ENCODE results near the gene ASB16.
"Not testable (repeated sequence)": the region's sequence is repeated elsewhere in the genome, so short reads cannot be mapped to it uniquely, and the experiment has no call there.

ASB16 gene, protein sequence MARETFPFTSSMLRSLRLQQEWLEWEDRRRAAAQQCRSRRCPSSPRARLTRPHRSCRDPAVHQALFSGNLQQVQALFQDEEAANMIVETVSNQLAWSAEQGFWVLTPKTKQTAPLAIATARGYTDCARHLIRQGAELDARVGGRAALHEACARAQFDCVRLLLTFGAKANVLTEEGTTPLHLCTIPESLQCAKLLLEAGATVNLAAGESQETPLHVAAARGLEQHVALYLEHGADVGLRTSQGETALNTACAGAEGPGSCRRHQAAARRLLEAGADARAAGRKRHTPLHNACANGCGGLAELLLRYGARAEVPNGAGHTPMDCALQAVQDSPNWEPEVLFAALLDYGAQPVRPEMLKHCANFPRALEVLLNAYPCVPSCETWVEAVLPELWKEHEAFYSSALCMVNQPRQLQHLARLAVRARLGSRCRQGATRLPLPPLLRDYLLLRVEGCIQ

DNA sequence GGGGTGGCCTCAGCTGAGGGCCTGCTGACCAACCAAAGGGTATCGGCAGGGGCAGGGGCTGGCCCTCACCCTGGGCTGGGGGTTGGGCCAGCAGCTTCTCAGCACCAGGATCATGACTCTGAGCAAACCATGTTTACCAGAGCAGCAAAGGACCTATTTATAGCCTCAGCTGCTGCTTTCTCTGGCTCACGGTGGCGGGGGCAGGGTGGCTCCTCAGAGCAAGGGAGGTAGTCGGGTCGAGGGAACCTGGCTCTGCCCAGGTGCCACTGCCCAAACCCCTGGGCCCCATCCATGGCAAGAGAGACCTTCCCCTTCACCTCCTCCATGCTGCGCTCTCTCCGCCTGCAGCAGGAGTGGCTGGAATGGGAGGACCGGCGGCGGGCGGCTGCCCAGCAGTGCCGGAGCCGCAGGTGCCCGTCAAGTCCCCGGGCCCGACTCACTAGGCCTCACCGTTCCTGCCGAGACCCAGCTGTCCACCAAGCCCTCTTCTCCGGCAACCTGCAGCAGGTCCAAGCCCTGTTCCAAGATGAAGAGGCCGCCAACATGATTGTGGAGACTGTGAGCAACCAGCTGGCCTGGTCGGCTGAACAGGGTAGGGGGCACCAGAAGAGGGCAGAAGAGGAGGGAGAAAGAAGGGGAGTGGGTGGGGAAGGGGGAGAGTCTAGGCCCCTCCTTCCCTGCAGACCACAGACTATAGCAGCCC lies at the start of gene ASB16:
TSS of gene ASB16 (plus strand) at position 206 of the 703 bp plus-strand sequence. CDS start at position 292, 86 bp downstream.
- no peak for DNase-seq (ENCODE audit: low read depth)

DNA sequence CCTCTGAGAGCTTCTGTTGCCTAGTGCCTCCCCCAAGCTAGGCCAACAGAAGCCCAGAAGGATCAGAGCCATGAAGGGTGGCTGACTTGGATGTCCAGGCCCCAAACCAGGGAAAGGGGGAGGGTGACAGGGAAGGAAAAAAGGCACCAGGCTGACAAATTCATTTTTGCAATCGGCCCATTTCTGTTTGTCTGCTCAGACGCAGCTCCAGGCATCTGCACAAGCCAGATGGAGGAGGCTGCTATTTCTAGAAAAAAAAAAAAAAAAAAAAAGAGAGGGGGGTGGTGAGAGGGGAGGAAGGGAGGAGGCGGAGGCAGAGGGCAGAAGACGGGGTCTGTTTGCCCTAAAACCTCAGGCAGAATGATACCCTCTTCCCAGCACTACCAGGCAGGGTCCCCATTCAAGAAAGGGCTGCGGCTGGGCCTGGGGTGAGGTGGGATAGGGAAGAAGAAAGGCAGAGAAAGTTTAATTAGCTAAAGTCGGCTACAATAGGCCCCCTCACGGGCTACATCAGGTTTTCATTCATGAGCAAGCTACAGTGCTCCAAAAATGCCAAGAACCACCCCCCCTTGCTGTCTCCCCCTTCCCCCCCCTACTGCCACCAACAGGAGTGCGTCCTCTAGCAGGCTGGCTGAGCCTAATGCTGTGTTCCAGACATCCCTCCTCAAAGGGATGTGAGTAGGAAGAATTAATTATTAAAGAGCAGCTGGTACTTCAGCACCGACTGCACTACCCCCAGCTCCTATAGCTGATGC lies 49.5 kb upstream of the ASB16 start:
- no peak for DNase-seq (ENCODE audit: low read depth)

DNA sequence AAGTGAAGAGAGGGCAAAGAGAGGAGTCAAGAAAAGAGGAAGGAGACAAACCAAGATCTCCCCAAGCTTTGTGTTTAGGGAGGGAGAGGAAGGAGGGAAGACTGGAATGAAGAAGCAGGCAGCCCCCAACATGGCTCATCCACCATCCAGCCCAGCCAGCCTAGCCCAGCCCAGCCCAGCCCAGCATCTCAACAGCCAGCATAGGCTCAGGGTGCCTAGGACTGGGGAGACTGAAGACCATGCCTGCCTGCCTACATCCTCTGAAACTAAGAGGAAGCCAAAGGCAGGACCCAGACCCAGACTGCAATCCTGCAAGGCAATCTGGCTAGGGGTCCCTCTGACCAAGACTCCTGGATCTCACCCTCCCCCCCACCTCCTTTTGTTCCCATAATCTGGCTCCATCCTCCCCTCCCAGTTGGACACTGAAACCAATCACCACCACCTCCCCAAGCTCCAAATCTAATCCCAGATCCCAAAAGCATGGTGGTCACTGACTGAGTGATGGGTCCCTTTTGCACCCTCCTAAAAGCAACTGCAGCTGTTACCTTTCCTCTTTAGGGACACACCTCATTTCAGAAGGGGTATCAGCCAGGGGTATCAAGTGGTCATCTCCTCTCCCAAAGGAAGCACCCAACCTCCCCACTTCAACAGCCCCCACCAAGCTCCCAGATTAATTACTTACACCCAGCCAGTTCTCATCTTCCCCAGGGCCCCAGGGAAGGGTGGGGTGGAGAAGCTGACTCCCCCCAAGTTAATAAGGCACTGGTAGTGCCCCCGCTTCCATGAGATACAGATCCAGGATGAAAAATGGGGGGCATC lies 48.3 kb upstream of the ASB16 start:
- no peak for DNase-seq (ENCODE audit: low read depth)

DNA sequence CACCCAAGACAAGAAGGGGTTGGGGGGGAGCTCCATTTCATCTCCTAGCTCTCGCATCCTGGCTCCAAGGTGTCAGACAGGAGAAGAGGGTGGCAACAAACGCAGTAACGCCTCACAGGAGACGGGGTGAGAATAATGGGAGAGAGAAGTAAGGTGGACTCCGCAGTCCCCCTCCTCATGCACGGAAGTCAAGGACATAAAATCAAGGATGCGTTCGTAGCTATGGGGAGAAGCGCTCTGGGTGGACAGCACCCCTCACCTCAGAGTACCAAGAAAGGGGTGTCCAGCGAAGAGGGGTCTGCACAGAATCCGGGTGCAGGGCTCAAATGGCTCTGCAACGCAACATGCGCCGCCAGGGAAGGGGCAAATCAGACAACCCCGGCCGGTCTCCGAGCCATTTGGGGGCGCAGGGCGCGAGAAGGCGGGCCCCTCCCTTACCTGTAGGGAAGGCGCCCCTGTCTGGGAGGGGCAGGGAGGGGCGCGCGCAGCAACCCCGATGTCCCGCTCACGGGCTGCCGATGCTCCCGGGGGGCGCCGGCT lies 47.6 kb upstream of the ASB16 start:
- no peak for DNase-seq (ENCODE audit: low read depth)

DNA sequence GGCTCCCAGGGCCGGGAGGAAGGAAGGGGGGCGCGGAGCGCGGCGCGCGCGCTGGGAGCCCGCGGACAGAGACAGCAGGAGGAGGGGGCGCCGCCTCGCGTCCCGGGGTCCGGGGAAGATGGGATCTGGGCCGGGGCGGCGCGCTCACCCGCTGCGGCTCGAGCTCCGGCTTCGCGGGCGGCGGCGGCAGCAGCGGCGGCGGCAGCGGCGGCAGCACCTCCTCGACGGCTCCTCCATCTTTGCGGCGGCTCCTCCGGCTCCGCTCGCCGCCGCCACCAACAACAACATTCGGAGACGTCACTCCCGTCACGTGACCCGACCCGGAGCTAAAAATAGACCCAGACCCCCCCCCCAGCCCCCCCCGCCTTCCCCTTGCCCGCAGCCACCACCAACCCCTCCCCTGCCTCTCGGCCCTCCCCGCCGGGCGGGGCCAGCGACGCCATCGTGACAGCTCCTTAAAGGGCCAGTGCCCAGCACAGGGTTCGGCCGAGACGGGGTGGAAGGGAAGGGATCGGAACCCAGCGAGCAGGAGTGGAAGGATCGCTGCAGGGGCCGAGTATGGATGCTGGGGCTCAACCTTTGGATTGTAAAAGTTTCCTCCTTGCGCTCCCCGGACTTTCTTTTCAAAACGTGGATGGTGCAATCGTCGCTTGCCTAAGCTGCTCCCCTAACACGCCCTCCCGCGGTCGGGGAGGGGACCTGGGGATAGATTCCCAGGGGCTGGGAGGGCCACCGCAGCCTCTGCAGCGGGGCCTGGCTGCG lies 47.0 kb upstream of the ASB16 start, which contains the start of gene HDAC5:
TSS of gene HDAC5 (minus strand) at position 286 of the 762 bp plus-strand sequence. CDS start 6,126 bp downstream, outside the sequence.
- DNase-seq (ENCODE audit: low read depth) = peak; percentile 94

DNA sequence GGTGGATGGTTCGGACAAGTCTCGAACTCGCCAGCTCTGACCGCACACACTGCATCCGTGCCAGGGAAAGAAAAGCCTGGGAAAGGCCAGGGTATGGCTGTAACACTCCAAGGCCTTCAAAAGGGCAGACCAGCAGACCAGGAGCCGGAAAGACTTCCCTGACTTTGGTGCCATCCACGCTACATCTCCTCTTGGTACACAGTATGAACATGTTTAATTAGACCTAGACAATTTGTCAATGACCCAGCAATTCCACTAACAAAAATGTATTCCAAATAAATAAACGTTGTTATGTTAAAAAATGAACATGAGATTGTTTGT lies 46.4 kb upstream of the ASB16 start:
- no peak for DNase-seq (ENCODE audit: low read depth)

DNA sequence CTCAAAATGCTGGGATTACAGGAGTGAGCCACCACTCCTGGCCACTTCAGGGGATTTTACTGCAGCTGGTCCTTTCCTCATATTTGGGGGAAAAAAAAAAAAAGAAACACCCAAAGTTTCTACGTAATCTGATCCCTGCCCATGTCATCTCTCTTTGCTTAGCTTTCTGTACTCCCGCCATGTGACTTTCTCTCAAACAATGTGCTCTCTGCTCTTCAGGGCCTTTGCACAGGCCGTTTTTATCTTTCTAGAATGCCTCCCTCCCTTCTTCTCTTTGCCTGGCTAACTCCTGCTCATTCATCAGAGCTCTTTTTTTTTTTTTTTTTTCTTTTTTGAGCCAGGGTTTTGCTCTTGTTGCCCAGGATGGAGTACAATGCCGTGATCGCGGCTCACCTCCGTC lies 42.1 kb upstream of the ASB16 start:
- no peak for DNase-seq (ENCODE audit: low read depth)

DNA sequence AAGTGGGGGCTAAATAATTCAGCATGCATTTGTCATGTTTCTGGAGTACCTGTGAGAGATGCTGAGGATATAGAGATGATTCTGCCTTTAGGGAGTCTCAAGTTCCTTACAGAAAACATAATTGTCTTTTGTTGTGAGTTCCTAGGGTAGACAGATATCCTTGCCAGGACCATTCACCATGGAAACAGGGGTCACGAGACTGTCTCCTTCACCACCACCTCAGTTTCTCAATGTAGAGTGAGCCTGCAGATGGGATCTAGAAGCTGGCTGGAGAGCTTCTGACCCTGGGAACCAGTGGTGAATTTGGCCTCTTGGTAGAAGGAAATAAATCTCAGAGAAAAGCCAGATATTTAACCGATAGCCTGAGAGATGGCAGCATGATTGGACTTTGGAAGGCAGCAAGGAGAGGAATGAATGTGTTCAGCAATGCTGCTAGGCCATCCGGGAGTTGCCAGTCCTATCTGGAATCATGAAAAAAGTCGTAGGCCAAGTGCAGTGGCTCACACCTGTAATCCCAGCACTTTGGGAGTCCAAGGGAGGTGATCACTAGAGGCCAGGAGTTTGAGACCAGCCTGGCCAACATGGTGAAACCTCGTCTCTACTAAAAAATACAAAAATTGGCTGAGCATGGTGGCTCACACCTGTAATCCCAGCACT lies 39.7 kb upstream of the ASB16 start:
- DNase-seq (ENCODE audit: low read depth) = no peak

DNA sequence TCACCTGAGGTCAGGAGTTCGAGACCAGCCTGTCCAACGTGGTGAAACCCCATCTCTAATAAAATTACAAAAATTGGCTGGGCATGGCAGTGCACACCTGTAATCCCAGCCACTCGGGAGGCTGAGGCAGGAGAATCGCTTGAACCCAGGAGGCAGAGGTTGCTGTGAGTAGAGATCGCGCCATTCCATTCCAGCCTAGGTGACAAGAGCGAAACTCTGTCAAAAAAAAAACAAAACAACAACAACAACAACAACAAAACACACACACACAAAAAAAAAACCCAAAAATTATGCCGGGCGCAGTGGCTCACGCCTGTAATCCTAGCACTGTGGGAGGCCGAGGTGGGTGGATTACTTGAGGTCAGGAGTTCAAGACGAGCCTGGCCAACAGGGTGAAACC lies 39.1 kb upstream of the ASB16 start:
- not testable (repeated sequence) for DNase-seq (ENCODE audit: low read depth)

DNA sequence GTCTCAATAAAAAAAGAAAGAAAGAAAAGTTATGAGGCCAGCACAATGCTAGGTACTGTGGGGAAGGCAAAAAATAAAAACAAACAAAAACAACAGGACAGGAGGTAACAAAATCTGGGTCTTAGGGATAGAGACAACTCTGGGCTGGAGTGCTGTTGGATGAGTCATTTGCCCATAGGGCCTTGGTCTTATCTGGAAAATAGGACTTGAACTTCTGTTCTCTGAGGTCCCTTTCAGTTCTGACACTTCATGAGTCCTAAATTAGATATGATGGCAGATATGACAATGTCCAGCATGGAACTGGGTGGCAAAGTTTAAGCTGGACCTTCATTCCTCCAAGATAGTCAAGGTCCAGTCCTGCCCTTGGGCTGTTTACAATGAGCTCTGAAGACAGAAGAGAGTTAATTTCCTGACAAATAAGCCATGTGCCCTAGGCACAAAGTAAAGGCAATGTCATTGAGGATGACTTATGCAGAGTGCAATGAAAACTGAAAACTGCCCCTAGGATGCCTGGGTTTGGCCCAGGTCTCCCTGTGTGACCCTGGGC lies 38.2 kb upstream of the ASB16 start:
- no peak for DNase-seq (ENCODE audit: low read depth)

DNA sequence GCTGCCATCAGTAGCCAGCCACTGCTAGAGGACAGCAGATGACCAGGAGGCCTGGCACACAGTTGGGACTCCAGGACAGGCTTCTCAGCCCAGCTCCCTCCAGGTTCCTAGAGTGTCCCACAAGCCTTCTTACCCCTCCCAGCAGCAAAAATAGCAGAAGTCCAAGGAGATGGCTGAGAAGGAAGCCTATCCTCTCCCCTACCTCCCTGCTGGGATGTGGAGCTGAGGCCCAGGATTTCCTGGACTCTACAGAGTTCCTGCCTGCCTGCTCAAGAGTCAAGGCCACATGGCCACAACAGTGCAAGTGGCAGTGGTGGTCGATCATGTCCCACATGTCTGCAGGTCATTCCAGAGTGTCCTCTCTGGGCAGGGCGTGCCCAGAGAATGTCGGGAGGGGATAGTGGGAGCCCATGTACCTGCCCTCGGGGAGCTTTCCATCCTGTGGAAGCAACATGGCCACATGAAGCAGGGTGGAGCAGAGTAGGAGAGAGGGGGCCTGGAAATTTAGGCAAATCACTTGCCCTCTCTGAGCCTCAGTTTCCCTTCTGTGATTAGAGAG lies 36.5 kb upstream of the ASB16 start:
- DNase-seq (ENCODE audit: low read depth) = no peak

DNA sequence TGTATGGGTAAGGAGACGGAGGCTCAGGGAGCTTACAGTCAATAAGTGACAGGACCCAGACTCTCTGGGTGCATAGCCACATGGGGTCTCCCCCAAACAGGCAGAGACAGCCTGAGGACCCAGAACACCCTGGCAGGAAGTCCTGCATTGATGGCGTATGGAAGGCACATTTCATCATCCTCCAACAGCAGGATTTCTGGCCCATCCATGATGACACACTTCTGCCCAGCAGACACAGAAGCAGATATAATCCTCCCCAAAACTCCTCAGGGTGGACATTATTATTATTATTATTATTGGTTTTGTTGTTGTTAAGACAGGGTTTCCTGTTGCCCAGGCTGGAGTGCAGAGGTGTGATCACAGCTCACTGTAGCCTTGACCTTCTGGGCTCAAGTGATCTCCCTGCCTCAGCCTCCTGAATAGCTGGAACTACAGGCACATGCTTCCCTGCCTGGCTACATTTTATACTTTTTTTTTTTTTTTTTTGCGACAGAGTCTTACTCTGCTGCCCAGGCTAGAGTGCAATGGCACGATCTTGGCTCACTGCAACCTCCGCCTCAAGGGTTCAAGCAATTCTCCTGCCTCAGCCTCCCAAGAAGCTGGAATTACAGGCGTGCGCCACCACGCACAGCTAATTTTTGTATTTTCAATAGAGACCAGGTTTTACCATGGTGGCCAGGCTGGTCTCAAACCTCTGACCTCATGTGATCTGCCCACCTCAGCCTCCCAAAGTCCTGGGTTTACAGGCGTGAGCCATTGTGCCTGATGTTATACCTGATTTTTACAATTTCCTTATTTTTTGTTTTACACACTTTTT lies 35.5 kb upstream of the ASB16 start:
- no peak for DNase-seq (ENCODE audit: low read depth)

DNA sequence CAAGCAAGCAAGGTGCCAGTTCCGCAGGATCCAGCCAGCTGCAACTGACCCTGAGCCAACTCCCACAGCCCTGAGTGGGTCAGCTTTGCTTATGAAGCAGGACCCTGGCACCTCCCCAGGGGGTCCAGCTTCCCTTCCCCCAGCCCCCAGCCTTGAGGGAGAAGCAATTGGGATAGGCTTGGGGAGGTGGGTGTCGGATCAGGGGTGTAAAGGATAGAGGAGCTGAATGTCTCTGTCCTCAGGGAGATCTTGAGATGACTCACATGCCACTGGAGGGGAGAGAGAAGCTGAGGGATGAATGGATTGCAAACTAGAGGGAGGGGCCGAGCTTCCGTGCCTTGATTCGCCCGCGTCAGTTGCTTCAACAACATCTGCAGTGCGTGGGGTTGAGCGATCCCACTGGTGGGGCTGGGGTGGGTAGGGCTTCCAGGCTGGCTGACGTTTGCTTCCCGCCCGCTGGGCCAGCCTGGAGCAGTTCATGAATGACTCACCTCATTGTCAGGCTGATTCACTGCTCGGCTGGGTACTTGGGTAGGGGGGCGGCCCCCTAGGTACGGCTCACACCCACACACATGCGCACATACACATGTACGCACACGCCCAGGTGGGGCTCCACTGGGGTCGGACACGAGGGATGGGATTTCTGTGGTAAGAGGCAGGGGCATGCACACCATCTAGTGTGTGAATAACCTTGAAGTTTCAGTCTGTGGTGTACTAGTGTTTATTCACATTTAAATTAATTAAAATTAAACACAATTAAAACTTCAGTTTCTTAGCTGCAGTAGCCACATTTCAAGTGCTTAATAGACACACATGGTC lies 32.4 kb upstream of the ASB16 start:
- DNase-seq (ENCODE audit: low read depth) = peak; percentile 23

DNA sequence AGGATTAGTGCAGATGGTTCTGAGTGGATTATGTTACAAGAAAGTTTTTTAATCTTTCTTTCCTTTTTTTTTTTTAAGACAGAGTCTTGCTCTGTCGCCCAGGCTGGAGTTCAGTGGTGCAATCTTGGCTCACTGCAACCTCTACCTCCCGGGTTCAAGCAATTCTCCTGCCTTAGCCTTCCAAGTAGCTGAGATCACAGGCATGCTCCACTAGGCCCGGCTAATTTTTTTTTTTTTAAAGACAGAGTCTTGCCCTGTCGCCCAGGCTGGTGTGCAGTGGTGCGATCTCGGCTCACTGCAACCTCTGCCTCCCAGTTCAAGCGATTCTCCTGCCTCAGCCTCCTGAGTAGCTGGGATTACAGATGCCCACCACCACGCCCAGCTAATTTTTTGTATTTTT lies 26.6 kb upstream of the ASB16 start:
- DNase-seq (ENCODE audit: low read depth) = not testable (repeated sequence)

DNA sequence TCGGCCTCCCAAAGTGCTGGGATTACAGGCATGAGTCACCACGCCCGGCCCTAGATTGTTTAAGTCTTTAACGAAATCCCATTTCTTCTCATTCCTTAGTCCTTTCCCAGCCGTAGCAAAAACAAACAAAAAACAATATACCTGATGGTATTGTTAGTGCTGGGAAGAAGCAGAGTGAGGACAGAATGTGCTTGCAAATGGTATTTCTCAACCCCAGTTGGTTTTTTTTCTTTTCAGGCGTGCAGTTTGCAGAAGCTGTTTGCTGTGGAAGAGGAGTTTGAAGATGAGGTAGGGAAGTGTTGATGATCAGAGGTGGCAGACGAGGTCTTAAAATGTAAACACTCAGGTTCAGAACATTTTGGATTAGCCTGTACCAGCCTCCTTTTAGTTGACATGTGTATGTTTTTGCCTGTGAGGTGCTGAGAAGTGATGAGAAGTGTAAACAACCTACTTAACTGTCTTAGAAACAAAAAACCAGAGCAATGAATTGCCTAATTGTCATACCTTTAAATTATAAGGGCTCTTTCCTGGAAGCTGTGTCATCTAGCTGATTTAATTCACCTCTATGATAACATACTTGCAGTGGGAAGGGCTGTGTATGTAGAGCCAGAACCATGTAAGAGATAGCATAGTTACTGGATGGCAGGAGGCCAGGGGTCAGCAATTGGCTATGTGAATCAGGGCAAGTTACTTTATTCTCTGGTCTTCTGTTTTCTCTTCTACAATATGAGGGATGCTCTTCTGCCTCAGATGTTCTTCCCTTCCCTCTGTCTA lies 25.4 kb upstream of the ASB16 start:
- DNase-seq (ENCODE audit: low read depth) = no peak

DNA sequence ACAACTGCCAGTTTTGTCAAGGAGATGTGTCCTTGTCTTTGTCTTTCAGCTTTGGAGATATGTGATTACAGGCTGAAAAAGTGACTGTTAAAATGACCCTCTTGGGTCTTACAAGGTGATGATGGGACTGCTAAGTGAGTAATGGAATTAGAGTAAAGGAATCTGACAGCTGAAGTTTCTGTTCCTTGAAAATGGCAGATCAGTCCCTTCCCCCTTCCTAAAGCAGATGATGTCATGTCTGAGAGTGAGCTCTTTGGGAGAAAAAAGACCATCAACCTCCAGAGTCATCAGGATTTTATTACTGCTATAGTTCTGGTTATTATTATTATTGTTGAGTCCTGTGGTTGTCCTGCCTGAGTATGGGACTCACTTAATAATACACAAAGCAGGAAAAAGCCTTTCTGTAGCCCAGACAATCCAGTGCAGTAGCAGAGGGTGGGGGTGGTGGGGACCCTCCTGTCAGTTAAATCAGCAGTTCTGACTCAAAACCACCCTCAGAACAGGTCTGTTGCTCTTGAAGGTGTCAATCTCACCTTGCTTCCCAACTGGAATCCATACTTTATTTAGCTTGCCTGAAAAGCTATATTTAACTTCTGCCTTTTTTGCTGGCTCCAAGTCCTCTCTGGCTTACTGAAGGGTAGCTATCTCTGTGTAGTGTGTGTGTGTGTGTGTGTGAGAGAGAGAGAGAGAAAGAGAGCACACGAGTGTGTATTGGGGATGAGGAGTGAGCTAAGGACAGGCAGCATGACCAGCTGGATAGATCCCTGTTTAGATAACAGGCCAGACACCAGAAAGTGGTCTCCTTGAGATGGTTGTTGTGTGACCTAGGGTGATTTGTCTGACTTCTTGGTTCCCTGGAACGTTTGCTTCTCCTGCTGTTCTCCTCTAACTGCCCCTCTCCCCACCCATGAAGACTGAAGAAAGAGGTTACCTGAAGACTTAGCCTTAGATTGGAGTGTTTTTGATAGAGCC lies 23.8 kb upstream of the ASB16 start:
- DNase-seq (ENCODE audit: low read depth) = no peak

Measured in activated gamma-delta T cell treated with anti-CD3 and anti-CD28 coated beads, Interleukin-2, amount 50 U/mL, for 16 hours (primary cell).